HG03064 (cell line): Measurements from ENCODE around the gene PSG6.
"Not testable (repeated sequence)": the region's sequence is repeated elsewhere in the genome, so short reads cannot be mapped to it uniquely, and the experiment has no call there.

Source experiments
- ATAC-seq: cut with Tn5 transposase; IDR thresholded peaks from one replicate; pipeline ENCODE4 v1.9.1; 2021; ENCODE audit warnings: low read depth; ENCODE audit not compliant: unreplicated experiment

Gene PSG6

GRCh38 chr19:42912941-42913340 is 4.8 kb downstream of the PSG6 start:
- ATAC-seq = not testable (repeated sequence)

- ATAC-seq = not testable (repeated sequence)
These were observed 6.0 kb downstream of the PSG6 start for GRCh38 chr19:42911731-42912130.

GRCh38 chr19:42906162-42906561 is 11.5 kb downstream of the PSG6 start:
- ATAC-seq = not testable (repeated sequence)

GRCh38 chr19:42900561-42900960 is 17.1 kb downstream of the PSG6 start:
- not testable (repeated sequence) for ATAC-seq

- not testable (repeated sequence) for ATAC-seq
These were observed 18.0 kb downstream of the PSG6 start for GRCh38 chr19:42899674-42900073.

GRCh38 chr19:42899110-42899509 is 18.6 kb downstream of the PSG6 start:
- ATAC-seq = not testable (repeated sequence)

- ATAC-seq = not testable (repeated sequence)
These were observed 19.0 kb downstream of the PSG6 start for GRCh38 chr19:42898656-42899055.

GRCh38 chr19:42897729-42898128 is 20.0 kb downstream of the PSG6 start:
- ATAC-seq = not testable (repeated sequence)

- not testable (repeated sequence) for ATAC-seq
These were observed 27.2 kb downstream of the PSG6 start for GRCh38 chr19:42890446-42890845.

- ATAC-seq = not testable (repeated sequence)
These were observed 29.7 kb downstream of the PSG6 start for GRCh38 chr19:42887876-42888445.

- not testable (repeated sequence) for ATAC-seq
These were observed 35.0 kb downstream of the PSG6 start for GRCh38 chr19:42882730-42883129.

GRCh38 chr19:42882010-42882409 is 35.7 kb downstream of the PSG6 start:
- ATAC-seq = not testable (repeated sequence)

- ATAC-seq = not testable (repeated sequence)
These were observed 36.4 kb downstream of the PSG6 start for GRCh38 chr19:42881279-42881678.

GRCh38 chr19:42880621-42881020 is 37.1 kb downstream of the PSG6 start:
- ATAC-seq = not testable (repeated sequence)

GRCh38 chr19:42879613-42880012 is 38.1 kb downstream of the PSG6 start, which contains the start of gene PSG1:
Gene PSG1 (minus strand): TSS chr19:42879713. CDS start chr19:42879581, 132 bp downstream.
- no peak for ATAC-seq

GRCh38 chr19:42876596-42876995 is 41.1 kb downstream of the PSG6 start:
- ATAC-seq = not testable (repeated sequence)

GRCh38 chr19:42875881-42876280 is 41.8 kb downstream of the PSG6 start:
- ATAC-seq = not testable (repeated sequence)

GRCh38 chr19:42874901-42875813 is 42.5 kb downstream of the PSG6 start:
- ATAC-seq = not testable (repeated sequence)

- not testable (repeated sequence) for ATAC-seq
These were observed 43.6 kb downstream of the PSG6 start for GRCh38 chr19:42874136-42874535.

- ATAC-seq = no peak
These were observed 45.1 kb downstream of the PSG6 start for GRCh38 chr19:42872608-42873007.

GRCh38 chr19:42857544-42857867 is 60.2 kb downstream of the PSG6 start:
- ATAC-seq = no peak
